H9 (cell line): Measurements from ENCODE around the gene CARD11. TPM values are rescaled to one million over a fixed set of nuclear protein-coding genes. Genes with fewer than 3 reads are reported as not detected.

Source experiments
- DNase-seq: peaks from one replicate; pipeline ENCODE4 v3.0.0-alpha.2; 2017
- H2AFZ ChIP-seq: one replicate; pipeline ENCODE4 v1.6.1; 2013; ENCODE audit warnings: mild to moderate bottlenecking, low read length, control low read depth, moderate library complexity
- H2AK5ac ChIP-seq: 2 replicates; pipeline ENCODE4 v1.6.1; 2013; ENCODE audit warnings: low read length, control low read depth, mixed read lengths; ENCODE audit not compliant: insufficient read length
- H2BK120ac ChIP-seq: one replicate; pipeline ENCODE4 v1.6.1; 2013; ENCODE audit warnings: low read depth, mild to moderate bottlenecking, low read length, control low read depth, inconsistent platforms; ENCODE audit not compliant: poor library complexity, severe bottlenecking
- H2BK12ac ChIP-seq: 2 replicates; pipeline ENCODE4 v1.6.1; 2013; ENCODE audit warnings: low read length, control low read depth, mixed read lengths, low read depth; ENCODE audit not compliant: insufficient read length
- H2BK15ac ChIP-seq: 2 replicates; pipeline ENCODE4 v1.6.1; 2013; ENCODE audit warnings: low read depth, low read length, control low read depth
- H2BK20ac ChIP-seq: one replicate; pipeline ENCODE4 v1.6.1; 2013; ENCODE audit warnings: low read depth, mild to moderate bottlenecking, low read length, control low read depth, inconsistent platforms; ENCODE audit not compliant: poor library complexity, severe bottlenecking
- H2BK5ac ChIP-seq: 2 replicates; pipeline ENCODE4 v1.6.1; 2013; ENCODE audit warnings: low read length, control low read depth, mixed read lengths; ENCODE audit not compliant: insufficient read length
- H3K14ac ChIP-seq: 2 replicates; pipeline ENCODE4 v1.6.1; 2013; ENCODE audit warnings: low read length, control low read depth; ENCODE audit not compliant: insufficient read depth
- H3K18ac ChIP-seq: 2 replicates; pipeline ENCODE4 v1.6.1; 2013; ENCODE audit warnings: low read depth, mild to moderate bottlenecking, mixed read lengths, low read length, control low read depth; ENCODE audit not compliant: insufficient read length
- H3K23ac ChIP-seq: 2 replicates; pipeline ENCODE4 v1.6.1; 2013; ENCODE audit warnings: low read length, control low read depth, mixed read lengths, low read depth; ENCODE audit not compliant: insufficient read length
- H3K23me2 ChIP-seq: 2 replicates; pipeline ENCODE4 v1.6.1; 2013; ENCODE audit warnings: low read depth, mild to moderate bottlenecking, mixed read lengths, low read length, control low read depth; ENCODE audit not compliant: insufficient read length, poor library complexity, severe bottlenecking
- H3K27ac ChIP-seq: 2 replicates; pipeline ENCODE4 v1.5.1; 2013; ENCODE audit warnings: low read length, control low read depth, mixed read lengths, low read depth; ENCODE audit not compliant: insufficient read length
- H3K27me3 ChIP-seq: 2 replicates; pipeline ENCODE4 v1.6.1; 2013; ENCODE audit warnings: low read length, control low read depth, inconsistent platforms; ENCODE audit not compliant: insufficient read depth
- H3K4ac ChIP-seq: 2 replicates; pipeline ENCODE4 v1.6.1; 2013; ENCODE audit warnings: low read depth, mild to moderate bottlenecking, control low read depth, inconsistent platforms, low read length, moderate library complexity
- H3K4me1 ChIP-seq: 2 replicates; pipeline ENCODE4 v1.6.1; 2013; ENCODE audit warnings: low read length, control low read depth, inconsistent platforms; ENCODE audit not compliant: insufficient read depth
- H3K4me2 ChIP-seq: 2 replicates; pipeline ENCODE4 v1.6.1; 2013; ENCODE audit warnings: low read length, control low read depth, mixed read lengths; ENCODE audit not compliant: insufficient read length, insufficient read depth
- H3K56ac ChIP-seq: 2 replicates; pipeline ENCODE4 v1.6.1; 2013; ENCODE audit warnings: low read depth, mild to moderate bottlenecking, mixed read lengths, low read length, control low read depth; ENCODE audit not compliant: insufficient read length
- H3K79me1 ChIP-seq: 2 replicates; pipeline ENCODE4 v1.6.1; 2013; ENCODE audit warnings: low read depth, mild to moderate bottlenecking, moderate library complexity, low read length, control low read depth, inconsistent platforms; ENCODE audit not compliant: insufficient read depth, poor library complexity, severe bottlenecking
- H3K79me2 ChIP-seq: 2 replicates; pipeline ENCODE4 v1.6.1; 2013; ENCODE audit warnings: low read length, control low read depth, inconsistent platforms; ENCODE audit not compliant: insufficient read depth
- H3K9ac ChIP-seq: 2 replicates; pipeline ENCODE4 v1.6.1; 2013; ENCODE audit warnings: low read length, control low read depth, mixed read lengths; ENCODE audit not compliant: insufficient read length; ENCODE audit errors: extremely low read depth
- H3K9me3 ChIP-seq: one replicate; pipeline ENCODE4 v1.6.1; 2013; ENCODE audit warnings: low read depth, low read length, inconsistent platforms; ENCODE audit not compliant: control insufficient read depth
- H3T11ph ChIP-seq: one replicate; pipeline ENCODE4 v1.6.1; 2013; ENCODE audit warnings: mild to moderate bottlenecking, low read length, control low read depth, inconsistent platforms
- H4K20me1 ChIP-seq: one replicate; pipeline ENCODE4 v1.6.1; 2013; ENCODE audit not compliant: control insufficient read depth, insufficient read length, insufficient read depth
- H4K5ac ChIP-seq: 2 replicates; pipeline ENCODE4 v1.6.1; 2013; ENCODE audit warnings: low read depth, mild to moderate bottlenecking, mixed read lengths, low read length, control low read depth; ENCODE audit not compliant: insufficient read length
- H4K8ac ChIP-seq: replicated peaks from 2 replicates; pipeline ENCODE4 v1.6.1; 2013; ENCODE audit warnings: low read length, control low read depth, mixed read lengths, low read depth; ENCODE audit not compliant: insufficient read length
- H4K91ac ChIP-seq: 2 replicates; pipeline ENCODE4 v1.6.1; 2013; ENCODE audit warnings: low read depth, mild to moderate bottlenecking, moderate library complexity, mixed read lengths, low read length, control low read depth; ENCODE audit not compliant: insufficient read length
- H3K27ac Mint-ChIP-seq, 3 experiments: 2 replicates in 2 of 3; 3 replicates in 1 of 3; pipeline ENCODE4 v1.8.0; 2020 to 2021; ENCODE audit warnings: mixed read lengths in 3 of 3, mild to moderate bottlenecking in 1 of 3, moderate library complexity in 1 of 3
- H3K27me3 Mint-ChIP-seq: 2 replicates; pipeline ENCODE4 v1.8.0; 2021; ENCODE audit warnings: low read depth, mild to moderate bottlenecking, moderate library complexity, mixed read lengths
- H3K36me3 Mint-ChIP-seq, 3 experiments: 2 replicates in 2 of 3; 3 replicates in 1 of 3; pipeline ENCODE4 v1.8.0; 2020 to 2021; ENCODE audit warnings: low read depth in 3 of 3, mixed read lengths in 3 of 3; ENCODE audit not compliant: insufficient read depth in 1 of 3
- H3K4me1 Mint-ChIP-seq, 2 experiments: 2 replicates each; pipeline ENCODE4 v1.8.0; 2020; ENCODE audit warnings: mixed read lengths in 2 of 2
- H3K4me3 Mint-ChIP-seq, 2 experiments: 2 replicates in 1 of 2; 3 replicates in 1 of 2; pipeline ENCODE4 v1.8.0; 2020 to 2021; ENCODE audit warnings: mild to moderate bottlenecking in 2 of 2, mixed read lengths in 2 of 2, moderate library complexity in 1 of 2
- H3K9me3 Mint-ChIP-seq, 2 experiments: 2 replicates in 1 of 2; 3 replicates in 1 of 2; pipeline ENCODE4 v1.8.0; 2020; ENCODE audit warnings: mild to moderate bottlenecking in 2 of 2, mixed read lengths in 2 of 2, moderate library complexity in 1 of 2
- CTCF ChIP-seq: fragments of 200-600 bp; sonication (generic); conservative IDR thresholded peaks from 3 replicates; pipeline ENCODE4 v1.8.0; 2021; ENCODE audit warnings: antibody characterized with exemption, mild to moderate bottlenecking
- WGBS: extraction: QIAGEN DNeasy Blood & Tissue Kit; methylation state at CpG from one replicate; pipeline ENCODE4 v1.1.7; 2013; ENCODE audit warnings: missing lambda C conversion rate, low lambda C conversion rate, mixed read lengths; ENCODE audit not compliant: insufficient read length; ENCODE audit errors: extremely low coverage; 5-methylcytosine and 5-hydroxymethylcytosine counted together
- total RNA-seq: library from RNA; stranded (reverse); gene quantifications from 2 replicates; pipeline ENCODE4 v1.2.1, GENCODE V29; 2021

CARD11 gene
- total RNA-seq, 1 experiment from 2014 or later, result 20.0 TPM

- no peak overlapping the region for H3K18ac ChIP-seq
- H4K91ac ChIP-seq, result no peak overlapping the region
- no peak overlapping the region for H3K9ac ChIP-seq
- no peak overlapping the region for H2BK120ac ChIP-seq
- no peak overlapping the region for H3K14ac ChIP-seq
- no peak overlapping the region for H3K56ac ChIP-seq
- H2BK15ac ChIP-seq, result no peak overlapping the region
- H3T11ph ChIP-seq, result no peak overlapping the region
- no peaks in the 10 kb centered on the region for H3K9me3 ChIP-seq
- TF ChIP-seq CTCF, result no peak
- H4K5ac ChIP-seq, result no peak overlapping the region
- no peak overlapping the region for H3K27ac Mint-ChIP-seq
- peaks cover 0 to 17% (median 7%) of the 10 kb centered on the region in 3 experiments; a peak in 4 of 7 replicates for H3K36me3 Mint-ChIP-seq
- H3K27ac ChIP-seq, result no peak overlapping the region
- peaks cover 6% of the 10 kb centered on the region for H3K27me3 Mint-ChIP-seq
- no peaks in the 10 kb centered on the region for H3K4me1 ChIP-seq
- peaks cover 9 to 13% of the 10 kb centered on the region in 2 experiments for H3K9me3 Mint-ChIP-seq
- H3K79me1 ChIP-seq, result no peaks in the 10 kb centered on the region
- no peaks in the 10 kb centered on the region for H3K23me2 ChIP-seq
- no peak overlapping the region for H3K23ac ChIP-seq
- H3K27me3 ChIP-seq, result no peaks in the 10 kb centered on the region
- no peaks in the 10 kb centered on the region for H3K79me2 ChIP-seq
- H2BK12ac ChIP-seq, result no peak overlapping the region
- WGBS, result no CpG with 5 or more reads among the region's 4 CpGs
- H2AFZ ChIP-seq, result no peak overlapping the region
- H4K20me1 ChIP-seq, result no peaks in the 10 kb centered on the region
- H3K4me1 Mint-ChIP-seq, result peaks cover 21 to 25% of the 10 kb centered on the region in 2 experiments
- H2BK5ac ChIP-seq, result no peak overlapping the region
- no peak overlapping the region for H3K4me2 ChIP-seq
- no peak overlapping the region for H2AK5ac ChIP-seq
- no peak overlapping the region for H3K4me3 Mint-ChIP-seq
- no peak for DNase-seq
- H4K8ac ChIP-seq, result no peak overlapping the region
- H3K4ac ChIP-seq, result no peak overlapping the region
- H2BK20ac ChIP-seq, result no peak overlapping the region
Measured at GRCh38 chr7:3070908-3071307, 27.2 kb upstream of the CARD11 start.
